Tibial nerve (tissue), 4 donors: ENCODE data around the gene OR51E2.

Source experiments
- EP300 ChIP-seq, 2 donors: sonication (generic); formaldehyde crosslinking; IDR thresholded peaks; one replicate each; pipeline ENCODE4 v1.6.1; 2017; ENCODE audit warnings: antibody characterized with exemption in 2 of 2, mild to moderate bottlenecking in 1 of 2
- POLR2A ChIP-seq, 2 donors: fragments of 450-650 bp; IDR thresholded peaks; one replicate each; pipeline ENCODE4 v1.6.1; 2017; ENCODE audit warnings: antibody characterized with exemption in 2 of 2, mild to moderate bottlenecking in 2 of 2, moderate library complexity in 2 of 2
- TF ChIP-seq, protein P1 (sequence below), 5 experiments: fragments of 200-600 bp in 3 of 5; fragments of 450-650 bp in 2 of 5; sonication (generic) in 3 of 5; IDR thresholded peaks; one replicate each; pipeline ENCODE4 v1.5.1; 2016 to 2019; ENCODE audit warnings: antibody characterized with exemption in 5 of 5, mild to moderate bottlenecking in 3 of 5, moderate library complexity in 2 of 5

DNA sequence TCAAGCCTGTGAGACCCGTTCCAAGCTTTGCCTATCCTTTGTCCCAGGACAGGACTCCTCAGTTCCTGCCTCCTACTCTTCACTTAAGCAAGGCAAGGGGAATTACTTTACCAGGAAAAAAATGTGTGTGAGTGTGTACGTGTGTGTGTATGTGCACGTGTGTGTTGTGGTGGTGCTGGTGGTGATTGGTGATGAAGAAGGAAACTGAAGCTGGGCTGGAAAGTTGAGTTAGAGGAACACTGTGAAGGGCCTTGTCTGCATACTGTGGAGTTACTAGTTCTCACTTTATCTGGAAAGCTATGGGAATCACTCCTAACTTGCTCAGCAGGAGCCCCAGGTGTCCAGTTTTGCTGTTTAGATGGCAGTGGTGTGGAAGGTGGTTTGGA lies 60.0 kb downstream of the OR51E2 start:
- TF ChIP-seq, protein P1, sequence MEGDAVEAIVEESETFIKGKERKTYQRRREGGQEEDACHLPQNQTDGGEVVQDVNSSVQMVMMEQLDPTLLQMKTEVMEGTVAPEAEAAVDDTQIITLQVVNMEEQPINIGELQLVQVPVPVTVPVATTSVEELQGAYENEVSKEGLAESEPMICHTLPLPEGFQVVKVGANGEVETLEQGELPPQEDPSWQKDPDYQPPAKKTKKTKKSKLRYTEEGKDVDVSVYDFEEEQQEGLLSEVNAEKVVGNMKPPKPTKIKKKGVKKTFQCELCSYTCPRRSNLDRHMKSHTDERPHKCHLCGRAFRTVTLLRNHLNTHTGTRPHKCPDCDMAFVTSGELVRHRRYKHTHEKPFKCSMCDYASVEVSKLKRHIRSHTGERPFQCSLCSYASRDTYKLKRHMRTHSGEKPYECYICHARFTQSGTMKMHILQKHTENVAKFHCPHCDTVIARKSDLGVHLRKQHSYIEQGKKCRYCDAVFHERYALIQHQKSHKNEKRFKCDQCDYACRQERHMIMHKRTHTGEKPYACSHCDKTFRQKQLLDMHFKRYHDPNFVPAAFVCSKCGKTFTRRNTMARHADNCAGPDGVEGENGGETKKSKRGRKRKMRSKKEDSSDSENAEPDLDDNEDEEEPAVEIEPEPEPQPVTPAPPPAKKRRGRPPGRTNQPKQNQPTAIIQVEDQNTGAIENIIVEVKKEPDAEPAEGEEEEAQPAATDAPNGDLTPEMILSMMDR (IDR thresholded peaks at IDR 0.05): no peak
- TF ChIP-seq EP300 (IDR thresholded peaks at IDR 0.05) (no peak), POLR2A (IDR thresholded peaks at IDR 0.05) (no peak)
